Nasal cavity respiratory epithelium epithelial cell of viscerocranial mucosa (primary cell): ENCODE results near the gene HNRNPA1. TPM values are rescaled to one million over a fixed set of nuclear protein-coding genes. Genes with fewer than 3 reads are reported as not detected.

Experiments
- total RNA-seq: library from RNA; depleted of rRNA; stranded (reverse); fragments of >200 nt; gene quantifications from 2 replicates; pipeline ENCODE4 v1.2.3, GENCODE V29; 2014

HNRNPA1 gene
- total RNA-seq, result 188 and 200 TPM in 2 replicates

DNA sequence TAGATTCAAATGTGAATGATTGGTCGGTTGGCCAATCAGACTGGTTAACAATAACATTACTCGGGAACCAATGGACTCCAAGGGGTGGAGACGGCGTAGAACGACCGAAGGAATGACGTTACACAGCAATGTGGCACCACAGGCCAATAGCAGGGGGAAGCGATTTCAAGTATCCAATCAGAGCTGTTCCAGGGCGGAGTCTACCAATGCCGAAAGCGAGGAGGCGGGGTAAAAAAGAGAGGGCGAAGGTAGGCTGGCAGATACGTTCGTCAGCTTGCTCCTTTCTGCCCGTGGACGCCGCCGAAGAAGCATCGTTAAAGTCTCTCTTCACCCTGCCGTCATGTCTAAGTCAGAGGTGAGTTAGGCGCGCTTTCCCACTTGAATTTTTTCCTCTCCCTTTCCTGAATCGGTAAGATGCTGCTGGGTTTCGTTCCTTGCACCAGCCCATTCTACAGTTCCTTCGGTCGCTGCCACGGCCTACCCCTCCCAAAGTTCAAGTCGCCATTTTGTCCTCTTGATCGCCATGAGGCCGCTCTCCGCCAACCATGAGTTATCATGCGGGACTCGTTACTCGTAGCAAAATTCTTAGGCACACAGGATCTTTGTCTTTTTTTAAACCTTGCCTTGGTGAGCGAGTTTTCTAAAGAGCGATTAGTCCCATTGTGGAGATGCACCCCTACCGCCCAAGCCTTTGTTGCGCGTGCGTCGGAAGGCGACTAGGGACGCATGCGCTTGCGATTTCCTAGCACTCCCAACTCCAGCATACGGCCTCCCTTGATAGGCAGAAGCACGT lies at the start of gene HNRNPA1:
TSS of gene HNRNPA1 (plus strand) at position 259 of the 793 bp plus-strand sequence. CDS start at position 341, 82 bp downstream.

DNA sequence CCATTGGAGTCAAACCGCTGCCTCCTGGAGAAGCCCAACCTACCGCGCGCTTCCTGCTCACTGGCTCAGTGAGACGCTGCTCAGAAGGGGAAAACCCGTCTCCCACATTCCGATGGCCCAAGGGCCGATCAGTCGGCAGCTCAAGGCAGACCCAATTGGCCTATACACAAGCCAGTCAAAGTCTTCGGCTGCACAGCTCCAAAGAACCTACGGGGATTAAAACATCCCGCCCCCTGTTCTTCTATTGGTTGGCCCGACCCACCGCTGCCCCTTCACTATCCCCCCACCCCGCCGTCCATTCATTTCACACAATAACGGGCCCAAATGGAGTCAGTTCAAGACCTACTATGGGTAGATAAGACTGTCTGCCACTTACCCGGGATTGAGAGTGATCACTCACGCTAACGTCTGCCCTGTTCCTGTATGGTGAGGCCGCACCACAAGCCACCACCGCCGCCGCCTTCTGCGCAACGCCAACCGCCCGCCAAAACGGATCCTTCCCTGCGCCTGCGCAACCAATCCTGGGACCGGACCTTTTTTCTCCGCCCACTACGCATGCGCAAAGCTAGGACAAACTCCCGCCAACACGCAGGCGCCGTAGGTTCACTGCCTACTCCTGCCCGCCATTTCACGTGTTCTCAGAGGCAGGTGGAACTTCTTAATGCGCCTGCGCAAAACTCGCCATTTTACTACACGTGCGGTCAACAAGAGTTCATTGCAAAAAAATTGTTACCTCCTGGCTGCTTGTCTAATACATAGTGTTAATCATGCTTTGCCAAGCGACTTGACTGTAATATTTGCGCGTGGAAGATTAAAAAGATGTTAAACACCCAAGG lies 676 bp upstream of the HNRNPA1 start, which contains the start of gene CBX5:
TSS of gene CBX5 (minus strand) at position 491 of the 836 bp plus-strand sequence. CDS start 22,472 bp downstream, outside the sequence.

DNA sequence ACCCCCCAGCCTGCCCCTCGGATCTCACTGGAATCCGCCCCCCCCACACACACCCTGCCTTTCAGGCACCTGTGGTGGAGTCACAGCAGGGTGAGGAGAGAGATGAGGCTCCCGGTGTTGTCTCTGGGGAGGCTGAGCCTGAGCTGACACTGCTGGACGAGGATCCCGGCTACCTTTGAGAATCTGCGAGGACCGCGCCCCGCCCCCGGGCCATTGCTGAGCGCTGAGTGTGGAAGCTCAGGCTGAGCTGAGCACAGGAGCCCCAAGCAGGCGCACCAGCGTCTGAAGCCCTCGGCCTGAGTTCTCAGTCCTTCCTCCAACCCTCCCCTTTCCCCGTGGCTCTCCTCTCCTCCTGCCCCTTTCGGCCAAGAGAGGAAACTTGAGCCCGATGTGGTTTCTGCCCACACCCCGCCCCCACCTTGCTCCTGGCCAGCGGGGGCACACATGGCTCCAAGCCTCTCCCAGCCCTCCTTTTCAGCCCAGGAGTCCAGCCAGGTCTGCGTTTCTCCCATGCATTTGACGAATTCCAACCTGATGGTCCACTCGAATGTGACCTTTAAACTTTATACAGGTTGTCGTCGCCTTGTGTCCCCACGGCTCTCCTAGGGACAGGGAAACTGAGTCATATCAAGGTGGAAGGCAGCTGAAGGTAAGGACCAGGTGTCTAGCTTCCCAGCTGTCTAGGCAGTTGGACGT lies 20.4 kb downstream of the HNRNPA1 start, which contains the start of gene NFE2:
TSS of gene NFE2 (minus strand) at position 284 of the 696 bp plus-strand sequence. CDS start 5,767 bp downstream, outside the sequence.

GRCh38 chr12:54324617-54325441 lies 44.3 kb downstream of the HNRNPA1 start, which contains the start of gene COPZ1:
TSS of gene COPZ1 (plus strand) at chr12:54325131. CDS start at chr12:54325164, 33 bp downstream.

Other genes with a start within 250 kb of the HNRNPA1 start
- gene HOXC5, start 247.7 kb upstream of the HNRNPA1 start, total RNA-seq, result not detected in 2 replicates
- not detected in 2 replicates for gene HOXC4, start 226.9 kb upstream of the HNRNPA1 start, total RNA-seq
- gene SMUG1, start 91.7 kb upstream of the HNRNPA1 start, total RNA-seq, result 28.6 and 30.8 TPM in 2 replicates
- gene CBX5, start 604 bp upstream of the HNRNPA1 start, total RNA-seq, result 22.9 and 35.5 TPM in 2 replicates
- gene NFE2, start 20.3 kb downstream of the HNRNPA1 start, total RNA-seq, result not detected in 2 replicates
- 97.4 and 135 TPM in 2 replicates for gene COPZ1, start 44.4 kb downstream of the HNRNPA1 start, total RNA-seq
- 0.07 TPM in 1 of 2 replicates, not detected in the other for gene GPR84, start 83.8 kb downstream of the HNRNPA1 start, total RNA-seq
- 6.2 and 40.2 TPM in 2 replicates for gene ZNF385A, start 104.0 kb downstream of the HNRNPA1 start, total RNA-seq
- gene ITGA5, start 138.5 kb downstream of the HNRNPA1 start, total RNA-seq, result 63.6 and 159 TPM in 2 replicates
- gene GTSF1, start 192.9 kb downstream of the HNRNPA1 start, total RNA-seq, result not detected in 2 replicates
- gene NCKAP1L, start 217.0 kb downstream of the HNRNPA1 start, total RNA-seq, result not detected in 2 replicates